Posterior vena cava (tissue), 2 donors: ENCODE measurements around the gene ZFP3. TPM values are rescaled to one million over a fixed set of nuclear protein-coding genes. Genes with fewer than 3 reads are reported as not detected.
A peak's percentile ranks its signal among the peaks of the same experiment; 100 is the strongest.
"Not testable (repeated sequence)": the region's sequence is repeated elsewhere in the genome, so short reads cannot be mapped to it uniquely, and the experiment has no call there.

Source experiments
- DNase-seq: peaks from one replicate; pipeline ENCODE4 v3.0.0-alpha.2; 2020; ENCODE audit warnings: low spot score
- intact Hi-C, 2 donors: fragments of 100-400 bp; cut with DNase I; formaldehyde crosslinking; loops; one replicate each; pipeline versions ENCODE4 v1.14.1 to v1.14.2; 2022 to 2023
- total RNA-seq, 2 donors: library from RNA; stranded (reverse); fragmentation: NEBNext Ultra II Directional; extraction: Animal tissue kit (Norgen Biotek cat#: 25700); gene quantifications; one replicate each; pipeline ENCODE4 v1.2.1, GENCODE V29; 2021
- donor health status: DM: yes; HTN: yes; CAD: no.
- donor health status: DM: yes; HTN: yes; CAD: no.

The ZFP3 gene
- total RNA-seq, 2 donors from 2014 or later: 4.1 to 4.6 TPM

DNA sequence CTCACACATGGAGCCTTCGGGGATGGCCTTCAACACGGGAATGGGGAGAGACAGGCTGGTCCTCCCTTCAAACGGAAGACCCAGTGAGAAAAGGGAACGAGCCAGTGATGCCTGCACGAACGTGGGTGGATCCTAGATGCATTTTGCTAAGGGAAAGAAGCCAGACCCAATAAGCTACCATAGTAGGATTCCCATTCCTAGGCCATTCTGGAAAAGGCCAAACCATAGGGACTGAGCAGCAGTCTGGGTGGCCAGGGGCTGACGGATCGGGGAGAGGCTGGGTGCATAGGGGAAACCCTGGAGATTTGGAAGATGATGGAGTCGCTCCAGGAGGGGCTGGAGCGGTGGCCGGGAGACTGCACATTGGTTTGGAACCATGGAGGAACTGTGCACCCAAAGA is 56.3 kb downstream of the ZFP3 start:
- DNase-seq: peak; percentile 36
- intact Hi-C loops: not testable (repeated sequence)

GRCh38 chr17:5135131-5135712 is 57.0 kb downstream of the ZFP3 start:
- peak; percentile 40 for DNase-seq
- intact Hi-C loops: not testable (repeated sequence)

DNA sequence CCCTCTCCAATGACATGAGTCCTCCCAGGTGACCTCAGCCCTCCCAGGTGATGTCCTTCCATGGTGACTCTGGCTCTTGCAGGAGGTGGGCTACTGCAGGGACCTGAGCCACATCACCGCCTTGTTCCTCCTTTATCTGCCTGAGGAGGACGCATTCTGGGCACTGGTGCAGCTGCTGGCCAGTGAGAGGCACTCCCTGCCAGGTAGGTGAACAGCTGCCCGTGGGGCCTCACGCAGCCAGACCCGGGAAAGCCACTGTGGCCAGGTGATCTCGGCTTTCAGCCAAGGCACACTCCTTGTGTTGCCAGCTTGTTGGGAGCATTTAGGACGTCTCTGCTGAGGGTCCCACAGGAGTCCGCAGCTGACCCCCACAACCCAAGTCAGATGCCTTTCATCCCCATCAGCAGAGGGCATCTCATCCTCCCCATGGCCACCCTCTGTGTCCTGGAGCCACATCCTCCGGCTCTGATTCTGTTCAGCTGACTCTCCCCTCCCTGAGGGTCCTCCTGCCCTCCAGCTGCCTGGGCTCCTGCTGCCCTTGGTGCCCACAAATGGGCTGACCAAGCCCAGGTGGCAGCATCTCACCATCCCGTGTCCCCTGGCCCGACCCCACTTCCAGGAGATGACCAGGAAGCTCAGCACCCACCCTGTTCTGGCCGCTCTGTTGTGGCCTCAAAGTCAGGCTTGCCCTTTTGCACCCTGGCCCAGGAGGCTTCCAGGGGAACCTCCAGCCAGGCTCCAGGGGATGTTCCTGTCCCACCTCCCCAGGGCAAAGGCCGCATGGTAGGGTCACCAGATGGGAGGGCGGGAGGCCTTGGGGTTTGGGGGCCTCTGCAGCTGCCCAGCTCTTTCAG is 57.7 kb downstream of the ZFP3 start:
- DNase-seq: peak; percentile 70

DNA sequence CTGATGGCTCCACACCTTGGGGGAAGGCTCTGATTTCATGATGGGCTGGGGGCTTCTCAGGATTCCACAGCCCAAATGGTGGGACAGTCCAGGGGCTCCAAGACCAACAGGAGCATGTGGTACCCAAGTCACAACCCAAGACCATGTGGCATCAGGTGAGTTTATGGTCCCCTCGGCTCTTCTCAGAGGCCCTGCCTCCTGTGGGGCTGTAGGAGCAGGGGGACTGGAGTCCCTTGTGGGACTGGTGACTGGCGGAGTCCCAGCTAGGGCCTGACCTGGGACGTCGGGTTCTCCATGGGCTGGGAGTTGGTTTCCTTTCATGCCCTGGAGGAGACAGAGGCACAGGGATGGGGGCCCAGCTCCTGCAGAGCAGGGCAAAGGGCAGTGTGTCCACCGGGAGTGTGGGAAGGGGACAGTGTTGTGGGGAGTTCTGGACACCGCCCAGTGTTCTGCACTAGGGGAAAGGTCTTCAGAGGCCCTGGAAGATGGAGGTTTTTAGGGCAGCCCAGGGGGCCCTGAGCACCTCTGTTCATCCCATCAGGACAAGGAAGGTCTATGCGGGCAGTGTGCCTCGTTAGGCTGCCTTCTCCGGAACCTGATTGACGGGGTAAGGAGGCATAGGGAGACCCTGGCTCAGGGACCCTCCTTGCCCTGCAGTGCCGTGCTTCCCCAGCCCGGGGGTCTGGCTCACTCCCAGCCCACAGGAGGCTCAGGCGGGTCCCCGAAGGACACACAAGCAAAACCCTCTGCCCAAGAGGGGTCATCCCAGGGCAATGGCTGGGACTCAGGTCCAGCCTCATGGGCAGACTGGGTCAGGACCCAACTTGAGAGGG is 58.5 kb downstream of the ZFP3 start:
- peak; percentile 73 for DNase-seq
- intact Hi-C loops: not testable (repeated sequence)

More for the DNA sequence above, 57.7 kb downstream of the ZFP3 start:
- intact Hi-C loops: no loop called here

DNA sequence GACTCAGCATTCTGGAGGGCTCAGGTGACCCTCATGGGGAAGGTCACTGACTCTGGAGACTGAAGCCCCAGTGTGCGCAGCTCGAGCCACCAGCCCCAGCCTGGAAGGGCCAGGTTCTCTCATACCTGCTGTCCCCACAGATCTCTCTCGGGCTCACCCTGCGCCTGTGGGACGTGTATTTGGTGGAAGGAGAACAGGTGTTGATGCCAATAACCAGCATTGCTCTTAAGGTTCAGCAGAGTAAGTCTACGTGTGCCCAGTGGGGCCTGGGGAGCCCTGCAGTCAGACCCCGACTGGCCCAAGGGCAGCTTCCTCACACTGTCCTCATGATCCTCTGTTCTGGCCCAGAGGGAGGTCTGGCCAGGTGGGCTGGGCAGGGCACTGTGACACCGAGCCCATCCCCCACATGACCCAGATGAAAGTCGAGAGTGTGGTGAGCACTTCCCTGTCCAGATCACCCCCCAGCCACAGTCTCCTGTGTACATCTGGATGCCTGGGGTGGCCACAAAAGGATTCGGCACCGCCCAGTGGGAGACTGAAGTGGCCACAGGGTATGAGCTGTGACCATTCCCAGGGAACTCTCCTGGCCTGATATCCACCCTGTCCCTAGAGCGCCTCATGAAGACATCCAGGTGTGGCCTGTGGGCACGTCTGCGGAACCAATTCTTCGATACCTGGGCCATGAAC is 59.4 kb downstream of the ZFP3 start:
- intact Hi-C loops: not testable (repeated sequence)
- DNase-seq: peak; percentile 60

DNA sequence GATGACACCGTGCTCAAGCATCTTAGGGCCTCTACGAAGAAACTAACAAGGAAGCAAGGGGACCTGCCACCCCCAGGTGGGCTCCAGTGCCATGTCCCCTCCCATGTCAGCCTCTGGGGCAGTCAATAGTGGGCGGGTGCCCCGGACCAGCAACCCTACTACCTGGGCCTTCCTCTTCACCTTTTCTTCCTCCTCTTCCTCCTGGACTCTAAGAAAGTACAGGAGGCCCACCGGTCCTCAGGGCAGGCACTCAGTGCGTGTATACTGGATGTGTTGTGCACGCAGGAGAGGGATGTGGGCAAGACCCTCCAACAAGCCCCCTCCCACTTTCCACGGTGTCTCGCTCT is 59.9 kb downstream of the ZFP3 start:
- peak; percentile 58 for DNase-seq
- intact Hi-C loops: not testable (repeated sequence)

GRCh38 chr17:5138616-5139457 is 60.6 kb downstream of the ZFP3 start:
- peak; percentile 63 for DNase-seq
- intact Hi-C loops: no loop called here

GRCh38 chr17:5139458-5139732 is 61.1 kb downstream of the ZFP3 start:
- intact Hi-C loops: no loop called here
- DNase-seq: no peak

DNA sequence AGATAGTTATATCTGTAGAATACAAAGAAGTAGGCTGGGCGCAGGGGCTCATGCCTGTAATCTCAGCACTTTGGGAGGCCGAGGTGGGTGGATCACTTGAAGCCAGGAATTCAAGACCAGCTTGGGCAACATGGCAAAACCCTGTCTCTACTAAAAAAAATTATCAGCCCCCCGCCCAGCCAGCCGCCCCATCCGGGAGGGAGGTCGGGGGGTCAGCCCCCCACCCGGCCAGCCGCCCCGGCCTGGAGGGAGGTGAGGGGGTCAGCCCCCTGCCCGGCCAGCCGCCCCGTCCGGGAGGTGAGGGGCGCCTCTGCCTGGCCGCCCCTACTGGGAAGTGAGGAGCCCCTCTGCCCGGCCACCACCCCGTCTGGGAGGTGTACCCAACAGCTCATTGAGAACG is 64.6 kb downstream of the ZFP3 start:
- intact Hi-C loops, DNase-seq: not testable (repeated sequence)

Other genes with a start within 250 kb of the ZFP3 start
- 10 to 100 TPM; 53.3 to 67.0 TPM for gene MINK1, start 245.1 kb upstream of the ZFP3 start, total RNA-seq
- gene C17orf107, start 178.9 kb upstream of the ZFP3 start, total RNA-seq: 1 to 10 TPM in 1 of 2 donors, under 1 TPM in 1; 1.00 to 1.3 TPM
- gene CHRNE, start 175.4 kb upstream of the ZFP3 start, total RNA-seq: 1 to 10 TPM in 1 of 2 donors, under 1 TPM in 1; 0.57 to 1.5 TPM
- gene GP1BA, start 146.2 kb upstream of the ZFP3 start, total RNA-seq: not detected
- gene SLC25A11, start 138.4 kb upstream of the ZFP3 start, total RNA-seq: 10 to 100 TPM; 33.0 to 43.7 TPM
- 10 to 100 TPM; 62.7 to 77.3 TPM for gene RNF167, start 138.2 kb upstream of the ZFP3 start, total RNA-seq
- gene PFN1, start 129.9 kb upstream of the ZFP3 start, total RNA-seq: 100 to 1,000 TPM; 582 to 588 TPM
- 1 to 10 TPM; 3.2 to 4.3 TPM for gene ENO3, start 127.3 kb upstream of the ZFP3 start, total RNA-seq
- gene SPAG7, start 110.7 kb upstream of the ZFP3 start, total RNA-seq: 10 to 100 TPM; 47.0 to 50.7 TPM
- gene CAMTA2, start 90.8 kb upstream of the ZFP3 start, total RNA-seq: 10 to 100 TPM; 52.0 to 72.2 TPM
- 1 to 10 TPM in 1 of 2 donors, under 1 TPM in 1; 0.60 to 1.3 TPM for gene INCA1, start 80.9 kb upstream of the ZFP3 start, total RNA-seq
- gene KIF1C, start 80.5 kb upstream of the ZFP3 start, total RNA-seq: 100 to 1,000 TPM; 192 to 254 TPM
- under 1 TPM in 1 of 2 donors, not detected in 1; 0.14 TPM for gene SLC52A1, start 43.0 kb upstream of the ZFP3 start, total RNA-seq
- 1 to 10 TPM; 3.7 to 6.3 TPM for gene ZNF232, start 33.4 kb downstream of the ZFP3 start, total RNA-seq
- gene USP6, start 37.6 kb downstream of the ZFP3 start, total RNA-seq: under 1 TPM in 1 of 2 donors, not detected in 1; 0.19 TPM
- 1 to 10 TPM; 5.7 to 6.8 TPM for gene ZNF594, start 113.4 kb downstream of the ZFP3 start, total RNA-seq
- gene SCIMP, start 156.4 kb downstream of the ZFP3 start, total RNA-seq: 1 to 10 TPM; 4.5 to 7.3 TPM
- 10 to 100 TPM; 41.5 to 47.3 TPM for gene RABEP1, start 203.8 kb downstream of the ZFP3 start, total RNA-seq